ENCODE measurements around the gene FAM167B.

Gene FAM167B

DNA sequence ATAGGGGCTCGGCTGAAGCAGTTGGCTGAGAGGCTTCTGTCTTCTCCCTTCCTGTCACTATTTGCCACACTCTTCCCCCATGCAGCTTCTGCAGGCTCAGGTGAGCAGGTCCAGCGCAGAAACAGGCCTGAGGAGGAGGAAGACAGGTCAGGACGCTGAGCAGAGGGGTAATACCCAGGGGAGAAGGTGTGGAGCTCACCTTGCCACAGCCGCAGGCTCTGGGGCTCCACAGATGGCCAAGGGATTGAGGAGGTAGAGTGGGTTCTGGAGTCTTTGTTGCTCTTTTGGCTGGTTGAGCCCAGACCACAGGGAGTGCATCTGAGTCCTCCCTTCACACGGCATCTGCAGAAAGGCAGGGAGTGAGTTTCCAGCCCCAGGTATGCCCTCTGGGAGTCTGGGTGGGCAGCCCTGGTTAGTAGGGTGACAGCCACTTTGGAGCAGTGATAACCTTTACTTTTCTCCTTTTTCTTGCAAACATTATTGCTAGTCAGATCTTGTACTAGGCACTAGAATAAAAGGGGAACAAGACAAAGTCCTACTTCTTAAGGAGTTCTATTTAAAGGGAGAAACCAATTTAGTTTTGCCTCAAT is 15.1 kb upstream of the FAM167B start:
- Histone ChIP-seq H3K9ac (ENCODE audit: low read length) (no peak overlapping the region), H3K27ac (ENCODE audit: low read length) (no peak overlapping the region), H3K4me2 (ENCODE audit: low read length) (no peak overlapping the region), H4K20me1 (ENCODE audit: insufficient read depth, low read length) (no peaks in the 10 kb centered on the region), H3K27me3 (ENCODE audit: low read depth, low read length) (no peaks in the 10 kb centered on the region), H3K79me2 (ENCODE audit: low read length) (no peaks in the 10 kb centered on the region), H2AFZ (ENCODE audit: low read depth, low read length) (no peak overlapping the region), H3K9me3 (ENCODE audit: insufficient read depth, low read length) (no peaks in the 10 kb centered on the region), H3K4me3 (ENCODE audit: low read length) (no peak overlapping the region), H3K36me3 (replicated peaks; ENCODE audit: low read depth, low read length) (peaks cover 11% of the 10 kb centered on the region), H3K4me1 (ENCODE audit: low read length) (no peaks in the 10 kb centered on the region)
- no peak for TF ChIP-seq EZH2phosphoT487 (IDR thresholded peaks at IDR 0.05; ENCODE audit: low read depth)
- TF ChIP-seq, protein P1, sequence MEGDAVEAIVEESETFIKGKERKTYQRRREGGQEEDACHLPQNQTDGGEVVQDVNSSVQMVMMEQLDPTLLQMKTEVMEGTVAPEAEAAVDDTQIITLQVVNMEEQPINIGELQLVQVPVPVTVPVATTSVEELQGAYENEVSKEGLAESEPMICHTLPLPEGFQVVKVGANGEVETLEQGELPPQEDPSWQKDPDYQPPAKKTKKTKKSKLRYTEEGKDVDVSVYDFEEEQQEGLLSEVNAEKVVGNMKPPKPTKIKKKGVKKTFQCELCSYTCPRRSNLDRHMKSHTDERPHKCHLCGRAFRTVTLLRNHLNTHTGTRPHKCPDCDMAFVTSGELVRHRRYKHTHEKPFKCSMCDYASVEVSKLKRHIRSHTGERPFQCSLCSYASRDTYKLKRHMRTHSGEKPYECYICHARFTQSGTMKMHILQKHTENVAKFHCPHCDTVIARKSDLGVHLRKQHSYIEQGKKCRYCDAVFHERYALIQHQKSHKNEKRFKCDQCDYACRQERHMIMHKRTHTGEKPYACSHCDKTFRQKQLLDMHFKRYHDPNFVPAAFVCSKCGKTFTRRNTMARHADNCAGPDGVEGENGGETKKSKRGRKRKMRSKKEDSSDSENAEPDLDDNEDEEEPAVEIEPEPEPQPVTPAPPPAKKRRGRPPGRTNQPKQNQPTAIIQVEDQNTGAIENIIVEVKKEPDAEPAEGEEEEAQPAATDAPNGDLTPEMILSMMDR (IDR thresholded peaks at IDR 0.05; ENCODE audit: low read depth, low read length), result no peak

DNA sequence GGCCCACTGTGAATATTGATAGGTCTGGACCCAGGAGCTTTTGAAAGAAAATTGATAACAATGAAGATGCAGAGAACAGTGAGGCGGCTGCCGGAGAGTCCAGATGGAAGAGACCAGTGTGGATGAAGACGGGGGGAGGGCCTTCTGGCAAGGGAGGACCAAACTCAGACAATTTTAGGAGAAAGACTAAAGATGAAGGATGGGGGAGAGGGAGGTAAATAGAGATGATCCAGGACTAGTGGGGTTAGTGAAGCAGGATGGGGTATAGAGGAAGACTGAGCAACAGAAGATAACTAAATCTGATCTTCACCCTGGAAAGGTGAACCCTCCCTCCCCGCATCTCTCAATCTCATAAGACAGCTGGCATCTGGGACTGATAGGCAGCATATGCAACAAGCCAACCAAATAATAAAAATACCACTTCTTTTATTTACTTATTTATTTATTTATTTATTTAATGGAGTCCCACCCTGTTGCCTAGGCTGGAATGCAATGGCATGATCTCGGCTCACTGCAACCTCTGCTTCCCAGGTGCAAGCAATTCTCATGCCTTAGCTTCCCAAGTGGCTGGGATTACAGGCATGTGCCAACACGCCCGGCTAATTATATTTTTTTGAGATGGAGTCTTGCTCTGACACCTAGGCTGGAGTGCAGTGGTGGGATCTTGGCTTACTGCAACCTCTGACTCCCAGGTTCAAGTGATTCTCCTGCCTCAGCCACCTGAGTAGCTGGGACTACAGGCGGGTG is 14.3 kb upstream of the FAM167B start:
- H3K36me3 ChIP-seq (replicated peaks; ENCODE audit: low read depth, low read length), result peaks cover 9% of the 10 kb centered on the region

DNA sequence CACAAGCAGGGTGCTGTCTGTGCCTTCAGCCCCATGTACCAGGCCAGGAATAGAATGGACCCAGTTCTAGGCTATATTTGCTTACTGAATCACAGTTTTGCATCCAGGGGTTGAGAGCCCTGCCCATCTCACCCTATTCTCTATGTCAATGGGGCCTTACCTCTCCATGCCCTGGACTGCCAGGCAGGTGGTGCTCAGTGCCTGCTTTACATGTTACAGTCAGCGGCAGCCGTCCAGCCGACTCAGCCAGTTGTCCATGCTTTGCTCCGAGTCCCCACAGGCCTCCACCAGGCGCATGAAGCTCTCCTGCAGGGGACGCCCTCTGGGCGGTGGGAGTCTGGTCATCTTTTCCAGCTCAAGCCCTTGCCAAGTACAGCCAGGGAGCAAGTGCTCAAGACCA is 12.2 kb upstream of the FAM167B start:
- Histone ChIP-seq H3K9me3 (ENCODE audit: insufficient read depth, low read length) (no peaks in the 10 kb centered on the region), H2AFZ (ENCODE audit: low read depth, low read length) (no peak overlapping the region), H3K9ac (ENCODE audit: low read length) (no peak overlapping the region), H3K4me1 (ENCODE audit: low read length) (no peaks in the 10 kb centered on the region), H3K4me3 (ENCODE audit: low read length) (no peak overlapping the region), H3K79me2 (ENCODE audit: low read length) (no peaks in the 10 kb centered on the region), H3K36me3 (replicated peaks; ENCODE audit: low read depth, low read length) (no peaks in the 10 kb centered on the region), H3K4me2 (ENCODE audit: low read length) (no peak overlapping the region), H4K20me1 (ENCODE audit: insufficient read depth, low read length) (no peaks in the 10 kb centered on the region), H3K27ac (ENCODE audit: low read length) (no peak overlapping the region), H3K27me3 (ENCODE audit: low read depth, low read length) (no peaks in the 10 kb centered on the region)
- TF ChIP-seq, protein P1 (IDR thresholded peaks at IDR 0.05; ENCODE audit: low read depth, low read length), result no peak
- TF ChIP-seq EZH2phosphoT487 (IDR thresholded peaks at IDR 0.05; ENCODE audit: low read depth), result no peak

More for the DNA sequence above, 14.3 kb upstream of the FAM167B start:
- no peak overlapping the region for H3K4me3 ChIP-seq (ENCODE audit: low read length)
- no peaks in the 10 kb centered on the region for H3K79me2 ChIP-seq (ENCODE audit: low read length)
- no peaks in the 10 kb centered on the region for H3K27me3 ChIP-seq (ENCODE audit: low read depth, low read length)
- H3K27ac ChIP-seq (ENCODE audit: low read length), result no peak overlapping the region
- no peaks in the 10 kb centered on the region for H3K9me3 ChIP-seq (ENCODE audit: insufficient read depth, low read length)
- no peak overlapping the region for H2AFZ ChIP-seq (ENCODE audit: low read depth, low read length)
- no peak overlapping the region for H3K9ac ChIP-seq (ENCODE audit: low read length)
- no peaks in the 10 kb centered on the region for H3K4me1 ChIP-seq (ENCODE audit: low read length)
- TF ChIP-seq EZH2phosphoT487 (IDR thresholded peaks at IDR 0.05; ENCODE audit: low read depth), result no peak
- TF ChIP-seq, protein P1 (IDR thresholded peaks at IDR 0.05; ENCODE audit: low read depth, low read length), result no peak
- no peak overlapping the region for H3K4me2 ChIP-seq (ENCODE audit: low read length)
- H4K20me1 ChIP-seq (ENCODE audit: insufficient read depth, low read length), result no peaks in the 10 kb centered on the region

DNA sequence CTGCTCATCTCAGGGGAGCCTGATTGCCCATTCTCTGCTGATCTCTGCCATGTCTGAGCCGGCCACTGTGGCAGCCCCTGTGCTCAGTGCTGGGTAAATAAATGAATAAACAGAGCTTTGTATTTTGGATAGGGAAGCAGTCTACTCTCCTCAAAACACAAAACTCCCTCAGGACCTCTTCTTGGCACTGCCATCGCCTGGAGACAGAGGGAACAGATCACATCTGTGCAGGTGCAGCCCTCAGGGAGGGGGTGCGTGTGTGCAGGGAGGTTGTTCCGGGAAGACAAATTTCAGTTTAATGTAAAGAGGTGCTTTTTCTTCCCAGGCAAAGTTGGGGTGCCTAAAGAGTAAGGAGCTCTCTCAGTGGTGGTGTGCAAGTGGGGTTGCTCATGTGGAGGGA is 7.7 kb upstream of the FAM167B start:
- Histone ChIP-seq H3K27me3 (ENCODE audit: low read depth, low read length) (no peaks in the 10 kb centered on the region), H3K9me3 (ENCODE audit: insufficient read depth, low read length) (no peaks in the 10 kb centered on the region), H2AFZ (ENCODE audit: low read depth, low read length) (no peak overlapping the region), H3K27ac (ENCODE audit: low read length) (no peak overlapping the region), H3K4me2 (ENCODE audit: low read length) (no peak overlapping the region), H3K4me3 (ENCODE audit: low read length) (no peak overlapping the region), H4K20me1 (ENCODE audit: insufficient read depth, low read length) (no peaks in the 10 kb centered on the region), H3K36me3 (replicated peaks; ENCODE audit: low read depth, low read length) (no peaks in the 10 kb centered on the region), H3K9ac (ENCODE audit: low read length) (no peak overlapping the region), H3K4me1 (ENCODE audit: low read length) (peaks cover 5% of the 10 kb centered on the region), H3K79me2 (ENCODE audit: low read length) (no peaks in the 10 kb centered on the region)
- TF ChIP-seq EZH2phosphoT487 (IDR thresholded peaks at IDR 0.05; ENCODE audit: low read depth), result no peak
- TF ChIP-seq, protein P1 (IDR thresholded peaks at IDR 0.05; ENCODE audit: low read depth, low read length), result no peak

Measured in OCI-LY3 (cell line).